Measurements from ENCODE around the gene MTRF1L. TPM values are rescaled to one million over a fixed set of nuclear protein-coding genes. Genes with fewer than 3 reads are reported as not detected.

MTRF1L gene
- total and polyA plus RNA-seq, 2 of the 13 experiments (the other 11 are each of a cell fraction or from before 2014, with no cell fraction given), result 17.6 to 28.7 TPM

DNA sequence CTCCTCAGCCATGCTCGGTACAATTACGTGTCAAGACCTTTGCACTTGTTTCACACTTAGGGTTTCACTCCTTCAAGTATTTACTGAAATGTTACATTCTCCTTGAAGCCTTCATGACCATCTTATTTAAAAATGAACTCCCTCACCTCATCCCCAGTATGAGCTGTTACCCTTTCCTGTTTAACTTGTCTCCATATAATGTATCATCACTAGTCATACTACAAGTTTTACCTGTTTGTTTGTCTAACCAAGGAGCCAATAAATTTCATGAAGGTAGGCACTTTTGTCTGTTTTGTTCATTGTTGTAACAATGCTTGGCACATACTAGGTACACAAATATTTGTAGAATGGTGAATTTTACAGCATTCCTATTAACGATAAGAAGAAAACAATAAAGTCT lies 46.1 kb upstream of the MTRF1L start:
- no peaks in the 10 kb centered on the region for H3K79me2 ChIP-seq (ENCODE audit: insufficient read depth, low read length)
- ATAC-seq (no peak), FAIRE-seq (no peak), DNase-seq (ENCODE audit: low spot score) (no peak)
- POLR2A ChIA-PET, result no interaction called here
- no peaks in the 10 kb centered on the region for H4K20me1 ChIP-seq (ENCODE audit: insufficient read depth, low read length)
- H3K27ac ChIP-seq (ENCODE audit: extremely low read length, insufficient read depth, low read length), result no peak overlapping the region
- intact Hi-C loops (cut with micrococcal nuclease; ENCODE audit: unreplicated experiment), result no loop called here
- no TSS peak for BruUV-seq (replicated peaks)
- in situ Hi-C loops (cut with HindIII; ENCODE audit: extremely low pct_ligation_motif_present, low pct_unique_long_range_greater_than_20kb), result loop anchor here (25.0 kb wide), 1 partner anchor 464 kb away; no protein-coding TSS in a partner anchor
- no peaks in the 10 kb centered on the region for H3K27me3 ChIP-seq (ENCODE audit: control insufficient read depth in 1 of 2, insufficient read depth in 2 of 2, low read length in 2 of 2)
- H3K9me3 ChIP-seq (ENCODE audit: low read length), result no peaks in the 10 kb centered on the region
- H3K4me1 ChIP-seq (ENCODE audit: insufficient read depth, low read length), result no peaks in the 10 kb centered on the region
- no peak overlapping the region for H3K4me3 ChIP-seq (replicated peaks in 1 of 3; ENCODE audit: insufficient read depth in 1 of 3, low read depth in 2 of 3, low read length in 3 of 3)
- WGBS (ENCODE audit: low lambda C conversion rate), result 1% methylated on average over 3 of the region's 3 CpGs
- no peak overlapping the region for H2AFZ ChIP-seq (ENCODE audit: low read length)
- CTCF ChIA-PET (ENCODE audit: low intra/inter-chr PET ratio, low total read pairs), result no interaction called here
- TF ChIP-seq ZNF337 (CRISPR knock-in tag; IDR thresholded peaks at IDR 0.05; ENCODE audit: borderline replicate concordance, low read depth) (no peak), ZNF572 (CRISPR knock-in tag; IDR thresholded peaks at IDR 0.05) (no peak), ISX (CRISPR knock-in tag; conservative IDR thresholded peaks at IDR 0.05) (no peak), ZFP82 (CRISPR knock-in tag; IDR thresholded peaks at IDR 0.05; ENCODE audit: borderline replicate concordance) (no peak), ZNF460 (CRISPR knock-in tag; IDR thresholded peaks at IDR 0.05; ENCODE audit: borderline replicate concordance) (no peak), CAMTA2 (CRISPR knock-in tag; IDR thresholded peaks at IDR 0.05; ENCODE audit: borderline replicate concordance) (no peak), MED1 (CRISPR knock-in tag; IDR thresholded peaks at IDR 0.05) (no peak), ZNF678 (CRISPR knock-in tag; IDR thresholded peaks at IDR 0.05) (no peak), ZBTB7B (CRISPR knock-in tag; IDR thresholded peaks at IDR 0.05) (no peak), NONO (IDR thresholded peaks at IDR 0.05) (no peak), NONO (CRISPR knock-in tag; conservative IDR thresholded peaks at IDR 0.05) (no peak), IKZF1 (IDR thresholded peaks at IDR 0.05) (no peak), MTA1 (CRISPR knock-in tag; IDR thresholded peaks at IDR 0.05; ENCODE audit: borderline replicate concordance) (no peak), ZMYM3 (CRISPR knock-in tag; IDR thresholded peaks at IDR 0.05) (no peak)
- TF ChIP-seq, protein P1, sequence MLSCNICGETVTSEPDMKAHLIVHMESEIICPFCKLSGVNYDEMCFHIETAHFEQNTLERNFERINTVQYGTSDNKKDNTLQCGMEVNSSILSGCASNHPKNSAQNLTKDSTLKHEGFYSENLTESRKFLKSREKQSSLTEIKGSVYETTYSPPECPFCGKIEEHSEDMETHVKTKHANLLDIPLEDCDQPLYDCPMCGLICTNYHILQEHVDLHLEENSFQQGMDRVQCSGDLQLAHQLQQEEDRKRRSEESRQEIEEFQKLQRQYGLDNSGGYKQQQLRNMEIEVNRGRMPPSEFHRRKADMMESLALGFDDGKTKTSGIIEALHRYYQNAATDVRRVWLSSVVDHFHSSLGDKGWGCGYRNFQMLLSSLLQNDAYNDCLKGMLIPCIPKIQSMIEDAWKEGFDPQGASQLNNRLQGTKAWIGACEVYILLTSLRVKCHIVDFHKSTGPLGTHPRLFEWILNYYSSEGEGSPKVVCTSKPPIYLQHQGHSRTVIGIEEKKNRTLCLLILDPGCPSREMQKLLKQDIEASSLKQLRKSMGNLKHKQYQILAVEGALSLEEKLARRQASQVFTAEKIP (CRISPR knock-in tag; IDR thresholded peaks at IDR 0.05; ENCODE audit: borderline replicate concordance), result no peak
- TF ChIP-seq, protein P2, sequence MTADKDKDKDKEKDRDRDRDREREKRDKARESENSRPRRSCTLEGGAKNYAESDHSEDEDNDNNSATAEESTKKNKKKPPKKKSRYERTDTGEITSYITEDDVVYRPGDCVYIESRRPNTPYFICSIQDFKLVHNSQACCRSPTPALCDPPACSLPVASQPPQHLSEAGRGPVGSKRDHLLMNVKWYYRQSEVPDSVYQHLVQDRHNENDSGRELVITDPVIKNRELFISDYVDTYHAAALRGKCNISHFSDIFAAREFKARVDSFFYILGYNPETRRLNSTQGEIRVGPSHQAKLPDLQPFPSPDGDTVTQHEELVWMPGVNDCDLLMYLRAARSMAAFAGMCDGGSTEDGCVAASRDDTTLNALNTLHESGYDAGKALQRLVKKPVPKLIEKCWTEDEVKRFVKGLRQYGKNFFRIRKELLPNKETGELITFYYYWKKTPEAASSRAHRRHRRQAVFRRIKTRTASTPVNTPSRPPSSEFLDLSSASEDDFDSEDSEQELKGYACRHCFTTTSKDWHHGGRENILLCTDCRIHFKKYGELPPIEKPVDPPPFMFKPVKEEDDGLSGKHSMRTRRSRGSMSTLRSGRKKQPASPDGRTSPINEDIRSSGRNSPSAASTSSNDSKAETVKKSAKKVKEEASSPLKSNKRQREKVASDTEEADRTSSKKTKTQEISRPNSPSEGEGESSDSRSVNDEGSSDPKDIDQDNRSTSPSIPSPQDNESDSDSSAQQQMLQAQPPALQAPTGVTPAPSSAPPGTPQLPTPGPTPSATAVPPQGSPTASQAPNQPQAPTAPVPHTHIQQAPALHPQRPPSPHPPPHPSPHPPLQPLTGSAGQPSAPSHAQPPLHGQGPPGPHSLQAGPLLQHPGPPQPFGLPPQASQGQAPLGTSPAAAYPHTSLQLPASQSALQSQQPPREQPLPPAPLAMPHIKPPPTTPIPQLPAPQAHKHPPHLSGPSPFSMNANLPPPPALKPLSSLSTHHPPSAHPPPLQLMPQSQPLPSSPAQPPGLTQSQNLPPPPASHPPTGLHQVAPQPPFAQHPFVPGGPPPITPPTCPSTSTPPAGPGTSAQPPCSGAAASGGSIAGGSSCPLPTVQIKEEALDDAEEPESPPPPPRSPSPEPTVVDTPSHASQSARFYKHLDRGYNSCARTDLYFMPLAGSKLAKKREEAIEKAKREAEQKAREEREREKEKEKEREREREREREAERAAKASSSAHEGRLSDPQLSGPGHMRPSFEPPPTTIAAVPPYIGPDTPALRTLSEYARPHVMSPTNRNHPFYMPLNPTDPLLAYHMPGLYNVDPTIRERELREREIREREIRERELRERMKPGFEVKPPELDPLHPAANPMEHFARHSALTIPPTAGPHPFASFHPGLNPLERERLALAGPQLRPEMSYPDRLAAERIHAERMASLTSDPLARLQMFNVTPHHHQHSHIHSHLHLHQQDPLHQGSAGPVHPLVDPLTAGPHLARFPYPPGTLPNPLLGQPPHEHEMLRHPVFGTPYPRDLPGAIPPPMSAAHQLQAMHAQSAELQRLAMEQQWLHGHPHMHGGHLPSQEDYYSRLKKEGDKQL (CRISPR knock-in tag; IDR thresholded peaks at IDR 0.05; ENCODE audit: low read depth), result no peak
- no peak overlapping the region for H3K9ac ChIP-seq (ENCODE audit: insufficient read depth, low read depth, low read length)
- H3K4me2 ChIP-seq (ENCODE audit: low read depth, low read length), result no peak overlapping the region
- H3K36me3 ChIP-seq (replicated peaks in 1 of 2; ENCODE audit: control insufficient read depth in 1 of 2, insufficient read depth in 2 of 2, low read length in 2 of 2), result no peaks in the 10 kb centered on the region

All from HepG2 (cell line).